ENCODE measurements around the gene C19orf73.
A peak's percentile ranks its signal among the peaks of the same experiment; 100 is the strongest.

The C19orf73 gene

DNA sequence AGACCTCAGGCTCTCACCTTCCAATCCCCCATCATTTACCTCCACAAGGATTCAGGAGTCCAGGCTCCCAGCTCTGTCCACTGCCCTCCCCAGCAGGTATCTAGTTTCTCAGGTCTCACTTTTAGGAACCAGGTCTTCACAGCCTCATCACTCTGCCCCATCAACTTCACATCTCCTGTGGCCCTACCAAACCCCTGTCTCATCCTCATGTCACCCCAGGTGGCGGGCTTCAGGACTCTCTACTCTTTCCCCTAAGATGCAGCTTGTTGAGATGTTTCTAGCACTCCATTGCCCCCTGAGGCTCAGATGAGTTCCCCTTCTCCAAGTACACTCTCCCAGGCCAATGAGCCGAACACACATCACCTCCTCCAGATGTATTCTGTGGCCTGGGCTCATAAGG lies 1.9 kb upstream of the C19orf73 start:
- DNase-seq: no peak

DNA sequence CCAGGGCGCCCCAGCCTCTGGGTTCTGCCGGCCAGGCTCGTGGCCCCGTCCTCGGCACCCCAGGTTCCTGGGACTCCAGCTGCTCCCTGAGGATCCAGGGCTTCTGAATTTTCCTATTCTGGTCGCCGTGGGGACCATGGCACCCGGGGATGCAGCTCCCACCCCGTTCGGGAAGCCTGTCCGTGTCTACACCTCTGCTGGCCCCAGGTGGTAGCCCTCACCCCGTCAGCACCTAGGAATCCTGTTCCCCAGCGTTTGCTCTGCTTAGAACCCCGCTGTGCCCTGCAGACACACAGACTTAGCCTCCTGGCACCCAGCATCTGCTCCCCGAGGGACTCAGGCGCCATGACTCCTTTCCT lies 1.4 kb upstream of the C19orf73 start:
- no peak for DNase-seq

DNA sequence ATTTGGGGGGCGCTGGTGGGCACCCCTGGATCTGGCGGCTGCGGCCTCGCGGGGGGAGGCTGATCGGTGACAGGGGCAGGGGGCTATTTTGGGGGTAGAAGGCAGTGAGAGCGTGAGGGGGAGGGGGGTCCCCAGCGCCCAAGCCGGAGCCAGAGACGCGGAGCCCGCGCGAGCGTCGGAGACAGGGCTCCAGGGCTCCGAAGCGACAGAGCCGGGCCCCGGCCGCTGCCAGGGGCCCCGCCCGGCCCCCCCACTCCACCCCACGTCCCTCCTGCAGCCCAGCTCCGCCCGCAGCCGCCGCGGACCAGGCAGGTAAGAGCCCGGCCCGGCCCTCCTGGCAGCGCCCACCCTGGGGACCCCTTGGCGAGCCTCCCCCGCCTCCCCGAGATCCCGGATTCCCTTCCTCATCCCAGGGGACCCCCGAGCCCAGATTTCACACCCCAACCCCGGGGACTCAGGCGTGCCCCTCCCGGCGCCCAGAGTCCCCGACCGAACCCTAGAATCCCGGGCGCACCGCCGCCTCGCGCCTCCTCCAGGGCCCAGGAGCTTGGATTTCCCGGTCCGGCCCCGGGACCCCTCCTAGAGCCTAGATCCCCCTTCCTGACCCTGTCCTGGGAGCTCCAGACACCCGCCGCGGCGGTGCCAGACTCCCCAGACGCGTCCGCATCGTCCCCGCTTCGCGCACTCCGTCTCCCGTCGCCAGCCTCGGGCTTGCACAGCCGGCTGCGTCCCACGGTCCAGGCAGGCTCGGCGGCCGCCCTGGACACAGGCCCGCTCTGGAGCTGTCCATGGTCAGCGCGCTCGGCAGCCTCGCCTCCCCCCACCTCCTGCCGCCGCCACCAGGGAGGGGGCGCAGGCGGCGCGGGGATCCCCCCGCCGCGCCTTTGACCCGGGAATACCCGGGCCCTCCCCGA lies 725 bp upstream of the C19orf73 start, which contains the start of gene PPFIA3:
TSS of gene PPFIA3 (plus strand) at position 134 of the 914 bp plus-strand sequence. CDS start 8,330 bp downstream, outside the sequence.
- DNase-seq: no peak

DNA sequence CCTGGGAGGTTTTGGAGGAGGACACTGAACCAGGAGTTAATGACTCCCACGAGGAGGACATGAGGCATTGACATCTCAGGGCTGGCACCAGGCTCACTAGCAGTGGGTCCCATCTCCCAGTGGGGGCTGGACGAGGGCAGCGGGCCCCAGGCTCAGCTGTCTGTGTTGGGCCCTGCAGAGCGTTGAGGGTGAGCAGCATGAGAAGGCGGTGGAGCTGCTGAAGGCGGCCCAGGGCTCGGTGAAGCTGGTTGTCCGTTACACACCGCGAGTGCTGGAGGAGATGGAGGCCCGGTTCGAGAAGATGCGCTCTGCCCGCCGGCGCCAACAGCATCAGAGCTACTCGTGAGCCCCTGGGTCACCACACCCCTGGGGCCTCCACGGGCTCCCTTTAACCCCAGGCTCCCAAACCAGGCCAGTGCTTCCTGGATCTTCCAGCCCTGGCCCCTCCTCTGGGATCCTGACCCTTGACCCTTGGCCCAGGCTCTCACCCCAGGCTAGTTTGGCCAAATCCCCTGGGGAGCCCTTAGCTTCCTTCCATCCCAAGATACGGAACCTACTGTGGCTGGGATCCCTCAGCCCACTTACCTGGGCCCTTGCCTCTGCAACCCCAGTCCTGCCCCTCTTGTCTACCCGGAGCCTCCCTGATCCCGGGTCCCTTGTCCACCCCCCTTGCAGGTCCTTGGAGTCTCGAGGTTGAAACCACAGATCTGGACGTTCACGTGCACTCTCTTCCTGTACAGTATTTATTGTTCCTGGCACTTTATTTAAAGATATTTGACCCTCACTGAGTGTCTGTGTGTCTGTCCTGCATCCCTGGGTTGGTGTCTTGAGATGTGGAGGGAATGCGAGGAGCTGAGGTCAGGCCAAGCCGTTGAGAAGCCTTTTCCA lies 1.0 kb downstream of the C19orf73 start:
- DNase-seq: no peak

DNA sequence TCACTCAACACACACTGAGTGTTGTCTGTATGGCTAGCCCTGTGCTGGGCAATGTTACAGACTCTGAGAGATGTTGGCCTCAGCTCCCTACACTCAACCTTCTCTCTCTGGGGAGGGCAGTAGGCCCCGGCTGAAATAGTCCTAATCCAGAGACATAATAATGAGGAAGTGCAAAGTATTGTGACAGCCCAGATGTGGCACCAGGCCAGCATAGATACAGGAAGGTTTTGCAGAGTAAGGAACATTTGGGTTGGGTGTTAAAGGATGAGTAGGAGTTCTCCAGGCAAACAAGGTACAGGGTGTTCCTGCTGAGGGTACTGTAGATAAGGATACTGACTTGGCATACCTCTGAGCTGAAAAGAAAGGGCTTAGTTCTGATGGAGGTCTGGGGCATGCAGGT lies 2.4 kb downstream of the C19orf73 start:
- DNase-seq: no peak

DNA sequence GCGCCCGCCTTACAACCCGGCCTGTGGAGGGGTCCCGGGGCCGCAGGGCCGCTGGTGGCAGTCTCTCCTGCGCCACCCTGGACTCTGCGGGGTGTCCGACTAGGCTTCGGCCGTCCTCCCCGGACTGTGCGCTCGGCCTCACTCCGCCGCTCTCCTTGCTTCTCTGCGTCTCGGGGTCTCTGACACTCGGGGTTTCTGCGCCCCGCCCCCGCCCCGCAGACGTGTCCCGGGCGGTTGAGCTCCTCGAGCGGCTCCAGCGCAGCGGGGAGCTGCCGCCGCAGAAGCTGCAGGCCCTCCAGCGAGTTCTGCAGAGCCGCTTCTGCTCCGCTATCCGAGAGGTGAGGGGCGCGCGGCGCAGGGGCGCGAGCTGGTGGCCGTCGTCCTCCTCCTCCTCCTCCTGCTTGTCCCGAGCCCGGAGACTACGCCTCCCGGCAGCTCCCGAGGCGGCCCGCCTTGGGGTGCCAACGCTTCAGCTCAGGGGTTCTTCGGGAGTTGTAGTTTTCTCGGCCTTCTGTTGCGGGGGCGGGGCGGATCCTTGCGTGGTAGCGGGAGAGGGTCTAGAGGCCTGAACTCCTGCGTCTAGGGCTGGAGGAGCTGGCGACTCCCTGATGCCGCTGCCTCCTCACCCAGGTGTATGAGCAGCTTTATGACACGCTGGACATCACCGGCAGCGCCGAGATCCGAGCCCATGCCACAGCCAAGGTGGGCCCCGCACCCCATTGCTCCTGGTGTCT lies 4.1 kb downstream of the C19orf73 start:
- peak; percentile 46 for DNase-seq

DNA sequence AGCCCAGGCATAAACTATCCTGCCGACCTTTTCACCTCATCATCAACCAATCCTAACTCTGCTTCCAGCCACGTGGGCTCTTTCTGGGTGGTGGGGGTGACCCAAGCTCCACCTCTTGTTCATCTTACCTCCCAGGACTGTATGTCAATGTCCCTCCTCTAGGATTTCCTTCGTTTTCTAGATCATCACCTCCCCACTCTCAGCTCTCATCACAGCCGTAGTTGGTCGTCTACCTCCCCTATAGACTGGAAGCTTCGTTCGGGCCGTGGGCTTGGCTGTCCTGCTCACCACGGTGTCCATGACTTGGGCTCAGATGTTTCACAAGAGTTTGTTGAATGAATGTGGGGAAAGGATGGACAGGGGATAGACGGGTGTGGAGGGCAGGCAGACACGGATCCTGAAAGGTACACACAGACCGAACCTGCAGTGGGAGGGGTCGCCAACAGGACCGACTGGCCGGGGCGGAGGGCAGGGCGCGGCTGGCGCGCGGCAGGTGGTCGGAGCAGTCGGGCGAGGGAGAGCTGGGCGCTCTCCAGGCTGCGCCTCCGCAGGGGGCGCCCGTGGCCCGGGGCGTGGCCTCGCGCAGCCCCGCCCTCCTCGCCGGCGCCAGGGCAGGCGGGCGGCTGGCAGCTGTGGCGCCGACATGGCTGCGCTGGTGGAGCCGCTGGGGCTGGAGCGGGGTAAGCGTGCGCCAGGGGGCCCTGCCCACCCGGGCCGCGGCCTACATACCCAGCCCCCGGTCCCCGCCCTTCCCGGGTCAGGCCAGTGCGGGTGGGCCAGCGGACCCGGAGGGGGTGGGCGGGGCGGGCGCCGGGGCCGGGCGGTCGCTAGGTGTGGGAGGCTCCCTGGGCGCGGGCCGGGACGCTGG lies 4.9 kb downstream of the C19orf73 start, which contains the start of gene LIN7B:
TSS of gene LIN7B (plus strand) at position 609 of the 868 bp plus-strand sequence. CDS start at position 644, 35 bp downstream.
- DNase-seq: peak; percentile 72

DNA sequence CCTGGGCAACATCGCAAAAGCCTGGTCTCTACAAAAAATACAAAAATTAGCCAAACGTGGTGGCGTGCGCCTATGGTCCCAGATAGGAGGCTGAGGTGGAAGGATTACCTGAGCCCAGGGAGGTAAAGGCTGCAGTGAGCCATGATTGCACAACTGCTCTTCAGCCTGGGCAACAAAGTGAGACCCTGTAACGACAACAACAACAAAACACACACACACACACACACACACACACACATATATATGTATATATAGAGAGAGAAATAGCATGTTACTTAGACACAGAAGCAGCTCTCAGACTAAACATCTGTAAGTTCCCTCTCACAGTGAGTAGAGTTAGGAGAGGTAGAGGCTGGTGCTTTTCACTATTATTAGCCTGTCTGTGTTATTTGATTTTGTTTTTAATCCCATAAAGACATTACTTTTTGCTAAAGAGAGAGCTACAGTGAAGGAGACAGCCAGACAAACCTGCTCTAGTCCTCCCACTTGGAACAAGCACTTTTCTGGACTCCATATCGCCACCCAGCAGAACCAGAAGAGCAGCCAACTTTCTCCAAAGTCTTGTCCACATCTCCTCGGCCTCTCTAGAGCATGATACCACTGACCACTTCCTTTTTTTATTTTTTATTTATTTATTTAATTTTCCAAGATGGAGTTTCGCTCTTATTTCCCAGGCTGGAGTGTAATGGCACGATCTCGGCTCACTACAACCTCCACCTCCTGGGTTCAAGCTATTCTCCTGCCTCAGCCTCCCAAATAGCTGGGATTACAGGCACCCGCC lies 7.5 kb downstream of the C19orf73 start:
- DNase-seq: no peak

DNA sequence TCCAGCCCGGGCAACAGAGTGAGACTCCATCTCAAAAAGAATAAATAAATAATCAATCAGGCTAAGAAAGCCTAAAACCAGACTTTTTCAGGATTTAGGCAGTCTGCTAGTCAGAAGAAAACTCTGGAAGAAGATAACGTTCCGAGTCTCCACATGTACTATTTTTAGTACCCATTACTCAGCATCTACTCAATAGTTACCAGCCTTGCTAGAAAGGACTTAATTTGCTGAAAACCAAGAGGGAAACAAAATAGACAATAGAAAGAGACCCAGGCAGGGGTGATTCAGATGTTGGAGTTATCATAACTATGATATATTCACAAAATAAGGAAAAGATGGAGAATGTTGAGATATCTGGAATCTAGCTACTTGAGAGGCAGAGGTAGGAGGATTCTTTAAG lies 8.4 kb downstream of the C19orf73 start:
- DNase-seq: no peak

DNA sequence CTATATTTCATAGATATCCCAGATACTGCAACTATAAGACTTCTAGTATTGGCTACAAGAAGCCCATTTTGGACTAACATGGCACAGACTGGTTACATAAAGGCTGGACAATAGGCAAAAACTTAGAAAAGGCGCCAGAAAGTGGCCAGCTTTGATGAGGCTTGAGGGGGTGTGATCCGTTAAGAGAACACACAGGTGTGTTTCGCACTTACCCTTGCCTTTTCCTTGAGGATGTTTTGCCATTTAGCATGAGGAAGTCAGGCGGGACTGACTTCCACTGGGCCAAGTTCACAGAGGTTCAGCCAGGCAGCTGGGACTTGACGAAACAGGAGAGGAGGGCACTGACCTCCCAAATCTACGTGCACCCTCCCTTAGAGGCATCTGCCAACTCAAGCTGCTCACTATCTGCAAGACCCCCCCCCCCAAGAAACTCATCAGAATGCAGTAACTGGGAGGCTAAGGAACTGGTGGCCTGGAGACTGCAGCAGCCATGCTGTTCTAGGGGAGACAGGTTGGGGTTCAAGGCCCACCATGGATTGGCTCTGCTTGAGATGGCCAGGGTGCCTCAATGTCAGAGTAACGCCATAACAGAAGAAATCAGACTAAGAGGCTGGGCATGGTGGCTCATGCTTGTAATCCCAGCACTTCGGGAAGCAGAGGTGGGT lies 9.2 kb downstream of the C19orf73 start:
- DNase-seq: no peak

DNA sequence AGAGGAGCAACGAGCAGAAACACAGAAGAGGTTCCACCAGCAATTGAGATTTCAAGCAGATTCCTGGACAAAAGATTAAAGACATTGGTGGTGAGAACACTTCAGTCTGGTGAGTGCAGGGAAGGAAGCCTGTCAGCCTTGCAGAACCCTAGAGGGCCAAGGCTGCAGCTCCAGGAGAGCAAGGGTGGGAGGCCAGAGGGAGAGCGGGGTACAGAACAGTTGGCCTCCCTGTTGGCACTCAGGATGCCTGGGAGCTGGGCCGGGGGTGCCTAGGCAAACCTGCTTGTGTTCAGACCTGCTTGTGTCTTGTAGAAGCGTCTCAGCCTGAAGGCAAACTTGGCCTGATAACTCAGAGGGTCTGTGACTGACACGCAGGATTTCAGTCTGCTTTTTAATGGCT lies 9.9 kb downstream of the C19orf73 start:
- DNase-seq: no peak

DNA sequence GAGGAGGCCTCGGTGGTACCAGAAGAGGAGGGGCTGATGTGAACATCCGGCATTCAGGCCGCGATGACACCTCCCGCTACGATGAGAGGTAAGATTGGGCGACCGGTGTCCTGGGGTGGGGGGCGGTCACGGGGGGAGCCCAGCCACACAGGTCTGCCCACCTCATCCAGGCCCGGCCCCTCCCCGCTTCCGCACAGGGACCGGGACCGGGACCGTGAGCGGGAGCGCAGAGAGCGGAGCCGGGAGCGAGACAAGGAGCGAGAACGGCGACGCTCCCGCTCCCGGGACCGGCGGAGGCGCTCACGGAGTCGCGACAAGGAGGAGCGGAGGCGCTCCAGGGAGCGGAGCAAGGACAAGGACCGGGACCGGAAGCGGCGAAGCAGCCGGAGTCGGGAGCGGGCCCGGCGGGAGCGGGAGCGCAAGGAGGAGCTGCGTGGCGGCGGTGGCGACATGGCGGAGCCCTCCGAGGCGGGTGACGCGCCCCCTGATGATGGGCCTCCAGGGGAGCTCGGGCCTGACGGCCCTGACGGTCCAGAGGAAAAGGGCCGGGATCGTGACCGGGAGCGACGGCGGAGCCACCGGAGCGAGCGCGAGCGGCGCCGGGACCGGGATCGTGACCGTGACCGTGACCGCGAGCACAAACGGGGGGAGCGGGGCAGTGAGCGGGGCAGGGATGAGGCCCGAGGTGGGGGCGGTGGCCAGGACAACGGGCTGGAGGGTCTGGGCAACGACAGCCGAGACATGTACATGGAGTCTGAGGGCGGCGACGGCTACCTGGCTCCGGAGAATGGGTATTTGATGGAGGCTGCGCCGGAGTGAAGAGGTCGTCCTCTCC lies 11.1 kb downstream of the C19orf73 start:
- DNase-seq: no peak

DNA sequence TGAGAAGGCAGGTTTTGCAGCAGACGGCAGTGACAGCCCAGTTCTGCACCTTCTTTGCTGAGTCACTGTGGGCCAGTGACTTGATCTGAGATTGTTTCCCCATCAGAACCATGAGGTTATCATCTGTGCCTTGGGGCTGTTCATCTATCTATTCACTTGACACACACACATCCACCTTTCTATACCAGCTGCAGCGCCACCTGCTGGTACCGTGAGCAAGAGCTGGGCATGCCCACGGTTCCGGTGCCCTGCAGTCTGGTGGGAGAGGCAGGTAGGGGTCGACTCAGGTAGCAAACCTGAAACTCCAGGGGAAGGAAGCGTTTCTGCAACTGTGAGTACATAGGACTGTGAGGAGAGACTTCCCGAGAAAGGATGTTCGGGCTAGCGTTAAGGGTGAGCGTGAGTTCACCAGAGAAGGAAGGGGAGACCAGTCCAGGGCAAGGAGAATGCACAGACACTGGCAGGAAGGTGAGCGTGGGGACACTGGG lies 12.3 kb downstream of the C19orf73 start:
- peak; percentile 22 for DNase-seq

DNA sequence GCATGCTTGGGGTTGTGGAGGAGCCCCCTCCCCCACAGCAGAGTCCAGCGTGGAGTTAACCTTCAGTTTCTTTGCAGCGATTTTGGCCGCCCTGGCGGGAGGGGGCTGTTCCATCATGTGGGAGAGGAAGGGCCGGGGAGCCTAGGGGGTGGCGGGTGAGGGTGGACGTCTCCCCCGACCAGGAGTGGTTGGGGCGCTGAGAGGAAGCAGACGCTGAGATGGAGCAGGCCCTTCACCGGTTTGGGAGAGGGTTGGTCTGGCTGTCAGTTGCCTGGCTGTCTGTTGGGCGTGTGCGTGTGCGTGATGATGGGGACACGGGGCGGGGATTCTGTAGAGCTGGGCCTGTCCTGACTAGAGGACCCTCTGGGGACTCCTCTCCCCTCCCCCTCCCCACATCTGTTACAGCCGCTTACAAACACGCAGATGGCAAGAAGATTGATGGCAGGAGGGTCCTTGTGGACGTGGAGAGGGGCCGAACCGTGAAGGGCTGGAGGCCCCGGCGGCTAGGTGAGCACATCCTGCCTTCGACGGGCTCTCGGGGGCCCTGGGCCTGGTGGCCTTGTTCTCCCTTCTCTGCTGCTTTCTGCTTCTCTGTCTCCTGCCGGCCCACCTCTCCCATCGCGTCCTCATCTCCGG lies 14.6 kb downstream of the C19orf73 start:
- no peak for DNase-seq

DNA sequence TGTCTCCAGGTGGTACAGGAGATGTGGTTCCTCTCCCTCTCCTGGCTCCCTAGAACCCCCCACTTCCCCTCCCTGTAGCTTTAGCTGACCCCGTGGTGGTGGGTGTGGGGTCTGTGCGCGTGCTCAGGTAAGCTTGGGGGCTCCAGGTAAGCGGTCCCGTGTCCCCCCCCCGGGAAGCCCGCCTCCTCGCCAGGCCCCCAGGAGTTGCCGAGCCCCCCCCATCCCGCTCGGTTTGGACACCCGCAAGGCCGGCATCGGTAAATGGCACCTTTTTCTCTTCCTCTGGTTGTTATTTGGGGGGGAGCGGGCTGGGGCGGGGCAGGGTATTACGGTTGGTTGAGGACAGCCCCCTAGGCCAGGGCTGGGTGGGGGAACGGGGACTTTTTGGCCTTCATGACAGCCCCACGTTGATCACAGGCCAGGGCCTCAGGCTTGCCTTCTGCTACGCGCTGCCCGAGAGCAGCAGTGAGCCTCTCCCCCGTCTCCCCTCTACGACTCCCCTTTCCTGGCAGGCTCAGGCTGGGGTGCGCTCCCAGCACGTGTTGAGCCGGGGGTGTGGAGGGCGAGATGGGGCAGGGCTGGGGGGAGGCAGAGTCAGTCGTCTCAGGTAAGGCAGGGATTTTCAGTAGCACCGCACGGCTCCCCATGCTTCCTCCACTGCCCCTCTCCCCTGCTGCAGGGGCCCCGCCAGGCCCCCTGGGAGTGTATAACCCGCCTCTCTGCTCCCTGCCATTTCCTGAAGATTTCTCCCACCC lies 15.4 kb downstream of the C19orf73 start:
- no peak for DNase-seq

DNA sequence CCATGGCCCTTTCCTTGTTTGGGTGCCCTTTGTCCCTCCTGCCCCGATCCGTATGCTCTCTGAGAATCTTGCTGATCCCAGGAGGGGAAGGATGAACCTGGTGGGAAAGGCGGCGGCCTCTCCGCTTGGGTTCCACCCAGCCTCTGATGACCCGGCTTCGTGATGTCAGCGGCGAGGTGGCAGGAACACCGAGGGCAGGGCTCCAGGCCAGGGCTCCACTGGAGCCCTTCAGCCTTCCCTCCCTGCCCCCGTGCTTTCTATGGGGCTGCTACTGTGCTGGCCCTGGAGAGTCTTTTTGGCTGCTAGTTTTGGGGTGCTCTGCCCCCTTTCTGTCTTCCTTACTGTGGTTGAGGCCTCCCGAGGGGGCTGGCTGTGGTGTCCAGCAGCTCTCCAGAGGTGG lies 16.6 kb downstream of the C19orf73 start:
- DNase-seq: no peak

DNA sequence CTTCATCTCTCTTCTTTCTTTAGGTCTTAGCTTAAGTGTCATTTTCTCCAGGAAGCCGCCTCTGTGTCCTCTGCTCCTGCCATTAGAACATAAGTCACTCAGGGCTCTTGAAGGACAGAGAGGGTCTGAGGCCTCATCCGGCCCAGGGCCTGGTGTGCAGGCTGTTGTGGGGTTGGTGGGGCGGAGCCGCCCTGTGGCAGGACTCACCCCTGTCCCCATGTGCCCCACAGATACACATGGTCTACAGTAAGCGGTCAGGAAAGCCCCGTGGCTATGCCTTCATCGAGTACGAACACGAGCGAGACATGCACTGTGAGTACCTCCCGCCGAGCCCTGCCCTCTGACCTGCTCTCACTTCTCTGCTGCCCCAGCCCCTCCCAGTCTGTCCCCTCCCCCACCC lies 17.8 kb downstream of the C19orf73 start:
- DNase-seq: no peak

DNA sequence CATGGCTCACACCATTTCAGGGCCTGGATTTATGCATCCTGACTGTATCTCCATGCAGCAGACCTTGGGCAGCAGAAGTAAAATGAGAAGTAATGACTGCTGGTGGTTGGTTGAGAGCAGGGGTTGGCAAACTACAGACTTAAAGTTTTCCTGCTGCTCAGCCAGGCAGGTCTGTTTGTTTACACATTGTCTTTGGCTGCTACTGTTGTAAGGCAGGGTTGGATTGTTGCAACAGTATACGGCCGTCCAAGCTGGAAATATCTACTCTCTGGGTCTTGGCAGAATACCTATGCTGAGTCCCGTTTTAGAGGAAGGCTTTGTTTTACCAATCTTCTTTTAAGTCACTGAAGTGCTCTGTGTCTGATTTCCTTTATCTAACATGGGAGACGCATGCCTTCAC lies 20.1 kb downstream of the C19orf73 start:
- DNase-seq: no peak

Measured in NCI-H1105 treated with DMSO at 0.1 percent for 48 hours (cell line).